T-cell (primary cell): ENCODE data around the gene R3HDM2. TPM values are rescaled to one million over a fixed set of nuclear protein-coding genes. Genes with fewer than 3 reads are reported as not detected.

Experiments used
- ATAC-seq, 4 experiments: fragments of 200-7000 bp in 3 of 4; fragments of 150-1000 bp in 1 of 4; cut with Tn5 transposase; replicated peaks in 1 of 4; 1 replicate in 3 of 4; 2 replicates in 1 of 4; pipeline ENCODE4 v1.10.0; 2021; ENCODE audit warnings: moderate library complexity in 3 of 4, mild to moderate bottlenecking in 2 of 4, moderate number of reproducible peaks in 1 of 4
- CTCF ChIA-PET, 2 donors: fragments of 300-600 bp; sonication (Branson Sonifier 250); formaldehyde crosslinking; loops; one replicate each; lab custom pipeline; 2022; ENCODE audit warnings: antibody characterized with exemption in 2 of 2; lab: Charles Lee
- POLR2A ChIA-PET, 2 donors: fragments of 300-600 bp; sonication (Branson Sonifier 250); formaldehyde crosslinking; loops; one replicate each; lab custom pipeline; 2022; ENCODE audit warnings: antibody characterized with exemption in 2 of 2; lab: Charles Lee
- DNase-seq, 35 experiments: peaks; one replicate each; pipeline versions ENCODE4 v3.0.0 to v3.0.0-alpha.2; 2013 to 2023
- H3K27ac ChIP-seq: one replicate; pipeline ENCODE4 v1.5.1; 2013; ENCODE audit warnings: low read length
- H3K27me3 ChIP-seq, 2 experiments: replicated peaks in 1 of 2; 1 replicate in 1 of 2; 2 replicates in 1 of 2; pipeline versions ENCODE4 v1.6.1 to v1.7.0; 2013; ENCODE audit warnings: low read length in 1 of 2, mixed read lengths in 1 of 2; ENCODE audit not compliant: control insufficient read depth in 2 of 2, insufficient read depth in 2 of 2; ENCODE audit errors: extremely low read depth in 1 of 2
- H3K36me3 ChIP-seq, 2 donors: 1 replicate in 1 of 2; 2 replicates in 1 of 2; pipeline versions ENCODE4 v1.6.1 to v1.7.0; 2013; ENCODE audit warnings: low read length in 1 of 2; ENCODE audit not compliant: control insufficient read depth in 2 of 2, insufficient read depth in 1 of 2; ENCODE audit errors: extremely low read depth in 1 of 2
- H3K4me1 ChIP-seq, 2 experiments: 1 replicate in 1 of 2; 2 replicates in 1 of 2; pipeline versions ENCODE4 v1.6.1 to v1.7.0; 2013; ENCODE audit warnings: low read length in 2 of 2, mixed read lengths in 1 of 2; ENCODE audit not compliant: insufficient read depth in 2 of 2, control insufficient read depth in 1 of 2; ENCODE audit errors: extremely low read depth in 1 of 2
- H3K4me3 ChIP-seq, 2 donors: 1 replicate in 1 of 2; 2 replicates in 1 of 2; pipeline versions ENCODE4 v1.5.1 to v1.7.0; 2013; ENCODE audit warnings: mild to moderate bottlenecking in 2 of 2, low read length in 1 of 2, moderate library complexity in 1 of 2; ENCODE audit not compliant: control insufficient read depth in 1 of 2; ENCODE audit errors: extremely low read depth in 1 of 2
- H3K9me3 ChIP-seq: 2 replicates; pipeline ENCODE4 v1.7.0; 2013
- H3K27ac Mint-ChIP-seq, 2 donors: one replicate each; pipeline ENCODE4 v1.8.0; 2020 to 2021; ENCODE audit warnings: mild to moderate bottlenecking in 2 of 2, mixed read lengths in 2 of 2
- H3K27me3 Mint-ChIP-seq, 2 donors: one replicate each; pipeline ENCODE4 v1.8.0; 2021 to 2022; ENCODE audit warnings: mixed read lengths in 2 of 2
- H3K36me3 Mint-ChIP-seq: one replicate; pipeline ENCODE4 v1.8.0; 2021; ENCODE audit warnings: mixed read lengths
- H3K4me1 Mint-ChIP-seq, 3 donors: one replicate each; pipeline ENCODE4 v1.8.0; 2020 to 2022; ENCODE audit warnings: mixed read lengths in 3 of 3, mild to moderate bottlenecking in 1 of 3
- H3K4me3 Mint-ChIP-seq, 3 donors: one replicate each; pipeline ENCODE4 v1.8.0; 2020 to 2022; ENCODE audit warnings: mild to moderate bottlenecking in 3 of 3, mixed read lengths in 3 of 3, moderate library complexity in 3 of 3
- H3K9me3 Mint-ChIP-seq, 3 donors: one replicate each; pipeline ENCODE4 v1.8.0; 2020 to 2022; ENCODE audit warnings: mixed read lengths in 3 of 3
- WGBS: methylation state at CpG from one replicate; pipeline ENCODE4 v1.1.5; 2013; ENCODE audit warnings: missing lambda C conversion rate; ENCODE audit not compliant: insufficient coverage; 5-methylcytosine and 5-hydroxymethylcytosine counted together
- total RNA-seq, 35 experiments: library from RNA in 6 of 35; stranded (reverse) in 6 of 35; fragments of 120-200 nt in 1 of 35; gene quantifications; one replicate each; pipeline versions ENCODE4 v1.2.1 to v1.2.4 and lab custom pipeline; 2013 to 2026

R3HDM2 gene
- total RNA-seq, 5 donors from 2014 or later (not counting 1 experiment from before 2014, with no cell fraction given) = 88.3 to 122 (median 94.7) TPM

DNA sequence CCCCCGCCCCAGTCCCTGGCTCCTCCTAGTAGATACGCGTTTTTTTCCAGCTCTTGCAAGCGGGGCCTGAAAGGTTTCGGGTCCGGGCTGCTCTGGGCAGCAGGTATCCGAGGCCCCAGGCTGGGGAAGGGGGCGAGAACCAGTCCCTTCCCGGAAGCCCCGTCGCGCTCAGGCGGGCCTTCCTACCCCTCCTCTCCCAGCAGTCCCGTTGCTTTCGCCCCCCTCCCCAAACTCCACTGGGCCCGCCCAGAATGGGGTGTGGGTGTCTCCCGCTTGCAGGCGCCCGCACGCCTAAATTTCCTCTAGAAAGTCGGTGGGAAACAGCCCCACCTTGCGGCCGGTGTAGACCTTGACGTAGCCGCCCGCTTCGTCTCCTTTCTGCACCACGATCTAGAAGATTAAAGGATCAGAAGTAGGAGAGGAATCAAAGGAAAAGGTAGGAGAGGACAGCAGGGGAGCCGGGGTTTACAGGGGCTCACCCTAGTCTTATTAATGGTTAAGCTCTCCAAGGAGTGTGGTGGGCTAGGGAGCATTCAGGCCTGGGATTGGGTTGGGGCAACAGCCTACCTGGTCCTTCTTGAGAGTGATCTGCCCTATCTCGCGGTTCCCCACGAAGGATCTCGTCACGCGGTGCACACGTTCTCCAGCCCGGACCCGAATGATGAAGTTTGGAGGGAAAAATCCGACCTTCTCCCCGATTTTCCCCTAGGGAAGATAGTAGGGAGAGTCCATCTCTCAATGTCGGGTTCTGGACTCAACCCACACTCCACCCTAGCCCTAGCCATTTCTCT lies 187.1 kb downstream of the R3HDM2 start:
- CTCF ChIA-PET = interaction anchor here (0.5 to 8.2 kb wide), 15 partner anchors 11 to 170 kb away, joined by 3 to 66 read pairs (median 7); partner anchors contain the start of gene SHMT2 (in 2 of the 2)
- H3K9me3 Mint-ChIP-seq = no peaks in the 10 kb centered on the region
- Histone ChIP-seq H3K36me3 (no peaks in the 10 kb centered on the region), H3K9me3 (no peaks in the 10 kb centered on the region), H3K4me1 (peaks cover 29 to 56% of the 10 kb centered on the region in 2 experiments), H3K4me3 (peak overlapping the region; percentile 39 to 65), H3K27ac (no peak overlapping the region), H3K27me3 (peaks cover 3 to 63% of the 10 kb centered on the region in 2 experiments)
- WGBS = 3% methylated on average over 14 of the region's 41 CpGs
- H3K27ac Mint-ChIP-seq = peak overlapping the region in 1 of 2 donors; percentile 27
- peaks cover 4% of the 10 kb centered on the region for H3K36me3 Mint-ChIP-seq
- peaks cover 20 to 47% of the 10 kb centered on the region in 2 donors for H3K27me3 Mint-ChIP-seq
- peak; percentile 21 to 39 (median 28) for ATAC-seq
- POLR2A ChIA-PET = no interaction called here
- H3K4me1 Mint-ChIP-seq = peaks cover 49 to 59% (median 51%) of the 10 kb centered on the region in 3 donors
- H3K4me3 Mint-ChIP-seq = peak overlapping the region; percentile 66 to 95 (median 73)
- peak; percentile 51 to 88 (median 76) for DNase-seq

DNA sequence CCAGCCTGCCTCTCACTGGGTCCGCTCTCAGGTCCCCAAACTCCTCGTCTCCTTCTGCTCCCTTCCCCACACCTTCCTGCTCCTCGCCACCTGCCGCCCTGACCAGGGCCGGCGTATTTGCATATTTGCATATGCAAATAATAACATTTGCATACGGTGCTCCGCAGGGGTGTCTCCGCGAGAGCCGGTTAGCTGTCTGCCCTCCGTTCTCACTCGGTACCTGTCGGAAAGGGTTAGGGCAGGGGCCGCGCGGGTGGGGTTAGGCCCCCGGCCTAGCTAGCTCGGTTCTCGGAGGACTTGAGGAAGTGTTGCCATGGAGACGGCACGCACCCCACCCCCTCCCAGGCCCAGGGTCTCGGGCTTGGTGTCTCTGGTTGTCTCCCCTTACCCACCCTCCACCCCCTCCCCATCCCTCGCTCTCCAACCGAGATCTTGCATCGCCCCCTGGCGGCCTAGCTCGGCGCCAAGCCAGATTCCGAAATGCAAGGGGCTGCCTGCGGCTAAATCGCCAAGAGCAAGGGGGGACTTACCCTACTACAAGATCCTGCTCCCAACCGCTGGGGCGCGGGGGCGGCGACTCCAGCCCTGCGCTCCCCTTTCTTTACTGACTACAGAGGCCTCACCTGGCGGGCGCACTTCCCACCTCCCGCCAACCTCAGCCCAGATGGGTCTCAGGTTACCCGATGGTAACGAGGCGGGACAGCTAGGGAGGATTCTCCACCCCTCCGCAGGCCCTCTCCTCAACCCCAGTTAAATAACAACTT lies 188.0 kb downstream of the R3HDM2 start:
- Histone ChIP-seq H3K36me3 (no peaks in the 10 kb centered on the region), H3K27ac (no peak overlapping the region), H3K4me1 (peaks cover 35 to 65% of the 10 kb centered on the region in 2 experiments), H3K4me3 (peak overlapping the region; percentile 39 to 65), H3K27me3 (peaks cover 4 to 72% of the 10 kb centered on the region in 2 experiments), H3K9me3 (no peaks in the 10 kb centered on the region)
- peaks cover 4% of the 10 kb centered on the region for H3K36me3 Mint-ChIP-seq
- DNase-seq (peak in 27 of 35 experiments; percentile 37 to 78 (median 57)), ATAC-seq (peak in 1 of 4 experiments; percentile 11)
- ChIA-PET POLR2A (no interaction called here), CTCF (interaction anchor here (0.5 to 8.2 kb wide), 27 partner anchors 8 to 216 kb away, joined by 3 to 66 read pairs (median 4); partner anchors contain the start of genes SHMT2 (in 2 of the 2) and STAC3 (in 1 of the 2))
- no peaks in the 10 kb centered on the region for H3K9me3 Mint-ChIP-seq
- H3K4me1 Mint-ChIP-seq = peaks cover 54 to 62% (median 55%) of the 10 kb centered on the region in 3 donors
- WGBS = 1% methylated on average over 35 of the region's 45 CpGs
- H3K27ac Mint-ChIP-seq = no peak overlapping the region
- peak overlapping the region; percentile 57 to 95 (median 73) for H3K4me3 Mint-ChIP-seq
- H3K27me3 Mint-ChIP-seq = peaks cover 23 to 53% of the 10 kb centered on the region in 2 donors

DNA sequence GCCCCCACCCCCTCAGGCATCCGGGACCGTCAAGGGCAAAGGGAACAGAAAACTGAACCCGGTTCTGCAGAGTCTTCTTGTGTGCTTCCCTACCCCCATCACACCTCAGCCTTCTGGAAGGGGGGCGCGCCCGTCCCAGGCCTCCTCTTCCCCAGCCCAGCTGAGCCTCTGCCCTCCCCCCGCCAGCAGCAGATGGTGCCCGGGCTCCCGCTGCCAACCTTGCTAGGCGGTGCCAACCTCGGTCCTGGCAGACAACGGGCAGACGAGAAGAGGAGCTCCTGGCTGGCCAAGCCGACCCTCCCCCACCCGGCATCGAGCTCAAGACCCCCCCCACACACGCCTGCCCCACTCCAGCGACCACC lies 188.5 kb downstream of the R3HDM2 start:
- Mint-ChIP-seq H3K4me3 (peak overlapping the region; percentile 46 to 95 (median 58)), H3K9me3 (no peaks in the 10 kb centered on the region), H3K36me3 (peaks cover 4% of the 10 kb centered on the region), H3K4me1 (peaks cover 59 to 67% (median 60%) of the 10 kb centered on the region in 3 donors), H3K27ac (no peak overlapping the region), H3K27me3 (peaks cover 28 to 59% of the 10 kb centered on the region in 2 donors)
- DNase-seq (no peak), ATAC-seq (no peak)
- ChIA-PET POLR2A (no interaction called here), CTCF (interaction anchor here (0.6 to 8.2 kb wide), 20 partner anchors 9 to 688 kb away, joined by 3 to 66 read pairs (median 4); partner anchors contain the start of genes SHMT2 (in 2 of the 2) and STAC3 (in 1 of the 2))
- no peaks in the 10 kb centered on the region for H3K36me3 ChIP-seq
- WGBS = 3% methylated on average over 18 of the region's 18 CpGs
- no peaks in the 10 kb centered on the region for H3K9me3 ChIP-seq
- peaks cover 41 to 70% of the 10 kb centered on the region in 2 experiments for H3K4me1 ChIP-seq
- H3K4me3 ChIP-seq = peak overlapping the region in 1 of 2 donors; percentile 65
- H3K27me3 ChIP-seq = peaks cover 10 to 77% of the 10 kb centered on the region in 2 experiments
- no peak overlapping the region for H3K27ac ChIP-seq

DNA sequence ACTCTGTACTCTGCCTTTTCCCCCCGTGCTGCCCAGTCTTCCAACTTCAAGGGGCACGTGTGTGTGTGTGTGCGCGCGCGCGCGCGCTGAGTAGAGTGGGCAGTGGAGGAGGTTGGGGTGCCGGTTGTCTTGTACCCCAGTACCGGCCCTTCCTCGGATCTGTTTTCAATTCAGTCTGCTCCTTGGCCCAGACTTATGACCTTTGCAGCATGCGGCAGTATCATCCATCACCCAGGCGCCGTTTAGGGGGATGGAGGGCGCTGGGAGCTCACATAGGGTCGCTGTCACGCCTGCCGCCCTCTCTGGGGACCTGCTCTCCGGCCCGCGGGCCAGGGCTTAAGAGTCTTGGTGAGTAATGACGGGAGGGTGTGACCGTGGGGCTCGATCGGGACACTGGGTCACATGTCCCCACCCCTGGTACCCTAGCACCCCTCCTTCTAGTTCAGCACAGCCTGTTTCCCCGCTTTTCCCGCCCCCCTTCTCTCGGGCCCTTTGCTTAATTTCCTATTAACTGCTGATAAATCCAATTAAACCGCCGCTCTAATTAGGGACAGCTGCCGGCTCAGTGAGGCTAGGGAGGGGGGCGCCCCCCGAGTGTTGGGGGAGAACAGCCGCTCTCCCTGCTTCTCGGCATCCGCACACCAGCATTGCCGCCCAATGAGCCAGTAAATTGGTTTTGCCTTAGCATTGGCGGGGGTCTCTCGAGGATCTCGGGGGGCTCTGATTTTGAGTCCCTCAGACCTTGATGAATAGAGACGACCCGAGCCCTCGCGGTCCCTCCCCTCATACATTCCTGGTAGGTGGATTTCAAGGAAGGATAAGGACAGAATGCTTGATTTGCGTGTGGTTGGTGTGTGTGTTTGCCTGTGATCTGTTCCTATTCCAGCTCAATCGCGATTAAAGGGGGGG lies 189.2 kb downstream of the R3HDM2 start:
- ATAC-seq (no peak), DNase-seq (no peak)
- H3K9me3 ChIP-seq = no peaks in the 10 kb centered on the region
- no peaks in the 10 kb centered on the region for H3K9me3 Mint-ChIP-seq
- H3K4me1 ChIP-seq = peaks cover 46 to 77% of the 10 kb centered on the region in 2 experiments
- H3K27ac ChIP-seq = no peak overlapping the region
- peak overlapping the region in 1 of 2 donors; percentile 32 for H3K4me3 ChIP-seq
- peaks cover 34 to 65% of the 10 kb centered on the region in 2 donors for H3K27me3 Mint-ChIP-seq
- peak overlapping the region; percentile 58 to 95 (median 92) for H3K4me3 Mint-ChIP-seq
- ChIA-PET POLR2A (no interaction called here), CTCF (interaction anchor here (0.6 to 8.2 kb wide), 18 partner anchors 9 to 687 kb away, joined by 3 to 66 read pairs (median 4); partner anchors contain the start of genes SHMT2 (in 2 of the 2) and STAC3 (in 1 of the 2))
- H3K36me3 Mint-ChIP-seq = peaks cover 2% of the 10 kb centered on the region
- H3K27ac Mint-ChIP-seq = no peak overlapping the region
- H3K36me3 ChIP-seq = no peaks in the 10 kb centered on the region
- H3K4me1 Mint-ChIP-seq = peaks cover 65 to 74% (median 66%) of the 10 kb centered on the region in 3 donors
- peaks cover 12 to 84% of the 10 kb centered on the region in 2 experiments for H3K27me3 ChIP-seq
- WGBS = 17% methylated on average over 13 of the region's 48 CpGs

DNA sequence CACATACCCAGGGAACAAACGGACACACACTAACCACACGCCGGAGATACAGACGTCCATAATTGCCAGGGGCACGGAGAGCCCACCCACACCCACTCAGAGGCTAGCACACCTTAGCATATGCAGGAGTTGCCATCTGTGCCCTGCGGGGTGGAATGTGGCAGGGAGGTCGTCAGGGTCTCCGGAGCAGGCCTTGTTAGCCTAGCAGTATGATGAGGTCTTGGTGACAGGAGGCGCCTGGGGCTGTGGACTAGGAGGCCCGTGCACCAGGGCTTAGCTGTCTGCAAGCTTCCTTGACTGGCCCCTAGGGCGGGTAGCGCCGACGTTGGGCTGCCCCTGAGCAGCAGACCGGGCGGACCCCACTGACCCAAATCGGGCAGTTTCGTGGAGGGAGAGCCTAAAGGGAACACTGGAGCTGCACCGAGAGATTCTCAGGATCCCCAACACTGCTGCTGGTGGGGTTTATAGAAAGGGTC lies 189.9 kb downstream of the R3HDM2 start:
- peak overlapping the region; percentile 68 to 78 for H3K4me3 ChIP-seq
- peaks cover 12 to 91% of the 10 kb centered on the region in 2 experiments for H3K27me3 ChIP-seq
- ATAC-seq (no peak), DNase-seq (peak in 1 of 35 experiments; percentile 33)
- Mint-ChIP-seq H3K9me3 (no peaks in the 10 kb centered on the region), H3K27ac (peak overlapping the region in 1 of 2 donors; percentile 78), H3K27me3 (peaks cover 41 to 70% of the 10 kb centered on the region in 2 donors), H3K4me3 (peak overlapping the region; percentile 92 to 95 (median 92)), H3K36me3 (no peaks in the 10 kb centered on the region), H3K4me1 (peaks cover 67 to 81% (median 72%) of the 10 kb centered on the region in 3 donors)
- no peak overlapping the region for H3K27ac ChIP-seq
- ChIA-PET CTCF (interaction anchor here (1.4 to 8.2 kb wide), 6 partner anchors 11 to 27 kb away, joined by 4 to 66 read pairs (median 25); partner anchors contain the start of gene SHMT2 (in 1 of the 2)), POLR2A (no interaction called here)
- H3K4me1 ChIP-seq = peaks cover 46 to 84% of the 10 kb centered on the region in 2 experiments
- 10% methylated on average over 12 of the region's 19 CpGs for WGBS
- no peaks in the 10 kb centered on the region for H3K36me3 ChIP-seq
- H3K9me3 ChIP-seq = no peaks in the 10 kb centered on the region
